HTERT RPE-1 (cell line): ENCODE data around the gene ATP1A1.

Experiments
- in situ Hi-C: fragments of 300-500 bp; cut with MboI; formaldehyde crosslinking; loops from 4 replicates; pipeline ENCODE4 v1.14.3; 2020; ENCODE audit warnings: low sequenced_read_pairs

ATP1A1 gene

GRCh38 chr1:116434849-116435248 is 61.8 kb downstream of the ATP1A1 start:
- in situ Hi-C loops = no loop called here

- in situ Hi-C loops = no loop called here
These were observed 63.0 kb downstream of the ATP1A1 start for GRCh38 chr1:116435806-116436610.

- in situ Hi-C loops = no loop called here
These were observed 63.5 kb downstream of the ATP1A1 start for GRCh38 chr1:116436611-116436970.

- in situ Hi-C loops = no loop called here
These were observed 66.7 kb downstream of the ATP1A1 start for GRCh38 chr1:116439701-116440100.

GRCh38 chr1:116440731-116441130 is 67.7 kb downstream of the ATP1A1 start:
- in situ Hi-C loops = no loop called here

- in situ Hi-C loops = no loop called here
These were observed 72.5 kb downstream of the ATP1A1 start for GRCh38 chr1:116445534-116445933.

GRCh38 chr1:116446686-116447085 is 73.6 kb downstream of the ATP1A1 start:
- in situ Hi-C loops = no loop called here

- in situ Hi-C loops = no loop called here
These were observed 75.8 kb downstream of the ATP1A1 start for GRCh38 chr1:116448785-116449385.

GRCh38 chr1:116449578-116449977 is 76.5 kb downstream of the ATP1A1 start:
- in situ Hi-C loops = no loop called here

GRCh38 chr1:116451702-116452101 is 78.7 kb downstream of the ATP1A1 start:
- in situ Hi-C loops = no loop called here

GRCh38 chr1:116453481-116453880 is 80.4 kb downstream of the ATP1A1 start:
- in situ Hi-C loops = no loop called here

- in situ Hi-C loops = no loop called here
These were observed 80.9 kb downstream of the ATP1A1 start for GRCh38 chr1:116453906-116454305.
